Measurements from ENCODE around the gene KCNJ12.
"Not testable (repeated sequence)": the region's sequence is repeated elsewhere in the genome, so short reads cannot be mapped to it uniquely, and the experiment has no call there.

The KCNJ12 gene

GRCh38 chr17:21349358-21350050 is 26.7 kb upstream of the KCNJ12 start:
- DNase-seq = not testable (repeated sequence)

GRCh38 chr17:21350495-21350894 is 25.7 kb upstream of the KCNJ12 start:
- DNase-seq = not testable (repeated sequence)

- no peak for DNase-seq
Measured at GRCh38 chr17:21351366-21352065, 24.6 kb upstream of the KCNJ12 start.

GRCh38 chr17:21352221-21352980 is 23.8 kb upstream of the KCNJ12 start:
- DNase-seq = no peak

- DNase-seq = no peak
Measured at GRCh38 chr17:21352981-21353265, 23.2 kb upstream of the KCNJ12 start.

- no peak for DNase-seq
Measured at GRCh38 chr17:21353326-21354010, 22.7 kb upstream of the KCNJ12 start.

GRCh38 chr17:21354796-21355385 is 21.3 kb upstream of the KCNJ12 start:
- DNase-seq = no peak

- DNase-seq = no peak
Measured at GRCh38 chr17:21355586-21355985, 20.6 kb upstream of the KCNJ12 start.

- no peak for DNase-seq
Measured at GRCh38 chr17:21356537-21357127, 19.5 kb upstream of the KCNJ12 start.

- no peak for DNase-seq
Measured at GRCh38 chr17:21357281-21357680, 18.9 kb upstream of the KCNJ12 start.

GRCh38 chr17:21357696-21358656 is 18.2 kb upstream of the KCNJ12 start:
- DNase-seq = no peak

GRCh38 chr17:21358682-21359482 is 17.3 kb upstream of the KCNJ12 start:
- no peak for DNase-seq

- no peak for DNase-seq
Measured at GRCh38 chr17:21359483-21359840, 16.7 kb upstream of the KCNJ12 start.

- DNase-seq = no peak
Measured at GRCh38 chr17:21360048-21360447, 16.1 kb upstream of the KCNJ12 start.

- DNase-seq = no peak
Measured at GRCh38 chr17:21361020-21361809, 14.9 kb upstream of the KCNJ12 start.

GRCh38 chr17:21362331-21362931 is 13.7 kb upstream of the KCNJ12 start:
- no peak for DNase-seq

- DNase-seq = no peak
Measured at GRCh38 chr17:21363776-21364642, 12.1 kb upstream of the KCNJ12 start.

- no peak for DNase-seq
Measured at GRCh38 chr17:21365016-21365415, 11.1 kb upstream of the KCNJ12 start.

All from NCI-H2171 (cell line).